Hematopoietic multipotent progenitor cell treated with erythropoietin and hydrocortisone succinate and interleukin-3 and kit ligand, for 17 days (in vitro differentiated cells): ENCODE measurements around the gene COQ5.
"Not testable (repeated sequence)": the region's sequence is repeated elsewhere in the genome, so short reads cannot be mapped to it uniquely, and the experiment has no call there.

Experiments
- DNase-seq: peaks from one replicate; pipeline ENCODE4 v3.0.0-alpha.2; 2015; ENCODE audit warnings: low spot score

Gene COQ5

DNA sequence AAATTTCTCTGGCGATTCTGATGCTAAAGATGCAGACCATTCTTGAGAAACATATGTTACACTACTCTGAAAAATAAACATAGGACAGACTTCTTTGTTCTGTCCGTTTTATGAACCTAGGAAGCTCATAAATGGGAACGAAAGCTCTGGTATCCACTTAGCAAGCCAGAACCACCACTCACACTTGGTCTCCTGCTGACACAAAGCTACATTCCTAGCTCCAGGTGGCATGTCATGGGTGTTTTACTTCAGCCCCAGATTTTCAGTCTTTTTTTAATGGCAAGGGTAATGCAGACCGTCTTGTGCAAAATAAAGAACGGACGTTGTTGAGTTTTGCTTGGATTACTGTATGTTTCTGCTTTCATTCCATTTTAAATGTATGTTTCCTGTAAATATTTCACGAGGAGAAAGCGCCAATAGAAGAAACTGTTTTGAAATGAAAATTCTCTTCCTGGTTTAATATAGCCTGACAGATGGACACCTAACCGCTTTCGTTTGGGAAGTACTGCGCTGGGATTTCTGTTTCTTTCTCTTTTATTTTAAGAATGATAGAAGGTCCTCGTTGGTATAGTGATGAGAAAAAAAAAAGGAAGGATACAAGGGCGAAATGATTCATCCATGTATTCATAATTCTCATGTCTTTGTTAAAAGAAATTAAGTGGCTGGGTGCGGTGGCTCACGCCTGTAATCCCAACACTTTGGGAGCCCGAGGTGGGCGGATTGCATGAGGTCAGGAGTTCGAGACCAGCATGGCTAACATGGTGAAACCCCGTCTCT, 871 bp upstream of the COQ5 start:
- no peak for DNase-seq

DNA sequence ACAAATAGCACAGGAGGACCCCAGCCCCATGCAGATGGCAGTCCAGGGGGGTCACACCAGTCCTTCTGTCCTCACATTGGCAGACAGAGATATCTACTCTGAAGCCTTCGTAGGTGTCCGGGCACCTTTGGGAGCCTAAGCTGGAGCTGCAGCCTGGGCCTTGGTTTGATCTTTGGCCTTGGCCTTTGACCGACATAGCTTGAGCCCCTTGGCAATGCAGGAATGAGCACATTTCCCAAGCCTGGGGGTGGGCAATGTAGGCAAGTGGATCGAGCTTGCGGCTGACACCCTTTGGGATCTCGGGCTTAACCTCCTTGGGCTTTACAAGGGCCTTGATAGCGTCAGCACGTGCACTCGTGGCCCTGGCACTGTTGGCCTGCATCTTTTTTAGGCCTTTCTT, 6.4 kb downstream of the COQ5 start:
- DNase-seq = no peak

DNA sequence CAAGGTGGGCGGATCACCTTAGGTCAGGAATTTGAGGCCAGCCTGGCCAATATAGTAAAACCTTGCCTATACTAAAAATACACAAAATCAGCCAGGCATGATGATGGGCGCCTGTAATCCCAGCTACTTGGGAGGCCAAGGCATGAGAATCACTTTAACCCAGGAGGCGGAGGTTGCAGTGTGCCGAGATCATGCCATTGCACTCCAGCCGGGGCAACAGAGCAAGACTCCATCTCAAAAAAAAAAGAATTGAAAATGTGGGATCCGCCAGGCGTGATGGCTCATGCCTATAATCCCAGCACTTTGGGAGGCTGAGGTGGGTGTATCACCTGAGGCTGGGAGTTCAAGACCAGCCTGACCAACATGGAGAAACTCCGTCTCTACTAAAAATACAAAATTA, 9.6 kb downstream of the COQ5 start:
- not testable (repeated sequence) for DNase-seq

DNA sequence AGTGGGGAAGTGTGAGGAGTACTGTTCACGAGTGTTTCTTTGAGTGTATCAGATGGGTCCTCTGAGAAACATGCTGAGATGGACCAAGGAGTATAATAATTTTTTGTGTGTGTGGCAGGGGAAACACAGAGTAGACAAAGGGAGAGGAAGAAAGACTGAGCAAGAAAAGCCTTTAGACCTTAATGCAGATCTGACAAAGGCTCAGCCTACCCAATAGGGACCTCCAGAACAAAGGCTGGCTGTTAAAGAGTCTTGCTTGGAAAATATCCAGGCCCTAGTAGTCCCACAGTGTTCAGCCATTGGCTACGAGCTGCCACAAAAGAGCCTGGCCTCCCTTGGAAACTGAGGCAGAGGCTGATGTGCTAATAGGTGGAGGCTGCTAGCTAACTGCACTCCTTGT, 13.5 kb downstream of the COQ5 start:
- no peak for DNase-seq

DNA sequence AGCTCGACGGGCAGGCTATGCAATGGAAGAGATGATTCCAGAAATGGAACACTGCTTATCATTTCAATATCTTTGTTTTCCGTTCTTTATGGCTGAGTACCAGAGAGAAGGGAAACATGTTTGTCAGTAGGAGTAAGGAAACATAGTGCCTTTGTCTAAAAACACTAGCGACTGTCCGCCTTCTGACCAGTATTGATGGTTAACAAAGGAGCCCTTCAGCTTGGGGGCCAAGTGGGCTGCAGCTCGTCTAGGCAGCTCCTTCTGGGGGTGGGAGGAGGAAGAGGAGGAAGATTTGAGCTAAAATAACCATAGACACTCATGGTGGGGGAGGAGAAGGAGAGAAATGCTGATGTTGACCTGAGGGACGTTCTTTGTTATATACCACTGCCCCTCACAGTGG, 15.0 kb downstream of the COQ5 start:
- peak; percentile 2 for DNase-seq

DNA sequence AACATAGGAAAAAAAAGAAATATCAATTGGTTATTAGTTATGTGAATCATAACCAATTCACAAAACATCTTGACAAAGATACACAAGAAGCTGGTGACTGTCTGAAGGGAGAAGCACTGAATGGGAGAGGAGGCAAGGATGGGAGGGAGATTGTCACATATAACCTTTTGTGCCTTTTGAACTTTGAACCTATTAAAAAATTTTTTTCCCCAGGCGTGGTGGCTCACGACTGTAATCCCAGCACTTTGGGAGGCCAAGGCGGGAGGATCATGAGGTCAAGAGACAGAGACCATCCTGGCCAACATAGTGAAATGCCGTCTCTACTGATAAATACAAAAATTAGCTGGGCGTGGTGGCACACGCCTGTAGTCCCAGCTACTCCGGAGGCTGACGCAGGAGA, 20.4 kb downstream of the COQ5 start:
- no peak for DNase-seq

DNA sequence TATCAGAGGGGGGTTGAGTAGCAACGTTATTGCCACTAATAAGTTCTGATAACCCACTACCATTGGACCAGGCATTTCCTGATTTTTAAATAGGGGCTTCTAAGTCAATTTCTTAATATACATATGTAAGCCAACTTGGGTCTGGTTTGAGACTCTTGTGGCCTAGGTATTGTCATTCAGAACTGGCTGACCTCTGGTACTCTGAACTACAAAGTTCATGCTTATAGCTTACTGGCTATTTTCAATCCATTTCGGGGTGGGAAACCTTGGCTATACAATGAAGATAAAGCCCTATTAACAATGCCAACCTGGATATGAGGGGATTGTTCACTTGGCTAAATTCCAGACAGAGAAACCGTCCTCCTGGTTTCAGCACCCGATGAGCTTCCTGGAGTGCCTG, 24.4 kb downstream of the COQ5 start:
- DNase-seq = no peak

DNA sequence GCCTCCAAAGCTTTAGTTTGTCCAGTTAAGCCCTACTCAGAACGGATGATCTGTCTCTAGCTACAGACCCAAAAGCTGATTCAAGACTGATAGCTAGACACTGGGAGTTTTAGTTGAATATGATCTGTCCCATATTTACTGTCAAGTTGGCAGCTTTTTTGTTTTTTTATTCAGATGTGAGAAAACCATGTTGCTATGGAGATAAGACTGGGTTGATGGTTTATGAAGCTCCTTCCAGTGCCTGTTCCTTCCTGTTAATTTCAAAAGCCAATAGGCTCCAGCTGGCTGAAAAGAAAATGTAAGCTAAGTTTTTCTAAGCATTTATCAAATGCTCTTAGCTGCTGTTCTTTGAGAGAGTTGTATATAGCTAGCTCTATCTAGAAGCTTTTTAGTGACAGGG, 28.4 kb downstream of the COQ5 start:
- DNase-seq = no peak

DNA sequence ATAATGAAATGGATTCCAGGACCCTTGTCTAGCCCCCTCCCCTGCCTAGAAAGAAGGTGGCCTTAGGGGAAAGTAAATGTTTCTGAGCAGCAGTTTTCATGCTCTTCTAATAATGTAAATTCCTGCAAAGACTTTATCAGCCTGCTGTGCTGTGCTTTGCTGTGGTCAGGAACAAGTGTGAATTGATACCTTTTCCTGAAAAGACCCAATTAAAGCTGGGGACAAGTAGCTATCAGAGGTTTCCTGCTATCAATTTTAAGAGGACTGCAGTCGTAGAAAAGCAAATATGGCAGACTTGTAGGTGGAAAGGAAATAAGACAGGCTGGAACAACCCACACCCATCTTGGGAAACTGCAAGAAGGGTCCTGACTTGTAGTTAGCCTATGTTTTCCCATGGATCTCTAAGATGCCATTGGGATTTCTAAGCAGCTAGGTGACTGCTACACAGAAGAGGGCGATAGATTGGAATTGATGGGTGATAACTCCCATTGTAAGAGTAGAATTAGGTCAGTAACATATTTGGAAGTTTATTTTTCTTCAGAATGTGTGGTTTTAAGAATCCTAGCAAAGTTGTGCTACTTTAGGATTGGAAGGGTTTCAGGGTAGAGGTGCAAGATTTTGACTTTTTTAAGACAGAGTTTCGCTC, 30.0 kb downstream of the COQ5 start:
- DNase-seq = no peak

DNA sequence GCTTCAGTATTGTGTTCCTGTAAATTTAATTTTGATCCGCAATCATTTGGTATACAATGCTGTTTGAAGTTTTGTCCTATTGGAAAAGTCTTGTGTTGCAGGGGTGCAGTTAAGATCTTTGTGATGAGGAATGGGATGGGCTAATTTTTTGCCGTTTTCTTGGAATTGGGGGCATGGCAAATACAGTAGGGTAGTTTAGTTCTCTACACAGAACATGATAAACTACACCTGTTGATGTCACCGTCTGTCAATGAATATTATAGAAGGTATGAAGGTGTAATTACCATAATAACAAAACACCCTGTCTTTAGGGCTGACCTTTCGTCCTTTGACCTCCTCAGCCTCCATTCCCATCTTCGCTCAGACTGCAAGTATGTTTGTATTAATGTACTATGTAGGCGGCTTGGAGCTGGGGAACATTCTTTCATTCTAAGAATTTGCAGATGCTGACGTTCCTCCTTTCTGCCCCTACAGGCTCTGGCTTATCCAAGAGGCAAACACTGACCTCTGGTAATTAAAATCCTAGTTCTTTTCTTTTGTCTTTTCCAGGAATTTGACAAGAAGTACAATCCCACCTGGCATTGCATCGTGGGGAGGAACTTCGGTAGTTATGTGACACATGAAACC, 31.3 kb downstream of the COQ5 start:
- DNase-seq = no peak

DNA sequence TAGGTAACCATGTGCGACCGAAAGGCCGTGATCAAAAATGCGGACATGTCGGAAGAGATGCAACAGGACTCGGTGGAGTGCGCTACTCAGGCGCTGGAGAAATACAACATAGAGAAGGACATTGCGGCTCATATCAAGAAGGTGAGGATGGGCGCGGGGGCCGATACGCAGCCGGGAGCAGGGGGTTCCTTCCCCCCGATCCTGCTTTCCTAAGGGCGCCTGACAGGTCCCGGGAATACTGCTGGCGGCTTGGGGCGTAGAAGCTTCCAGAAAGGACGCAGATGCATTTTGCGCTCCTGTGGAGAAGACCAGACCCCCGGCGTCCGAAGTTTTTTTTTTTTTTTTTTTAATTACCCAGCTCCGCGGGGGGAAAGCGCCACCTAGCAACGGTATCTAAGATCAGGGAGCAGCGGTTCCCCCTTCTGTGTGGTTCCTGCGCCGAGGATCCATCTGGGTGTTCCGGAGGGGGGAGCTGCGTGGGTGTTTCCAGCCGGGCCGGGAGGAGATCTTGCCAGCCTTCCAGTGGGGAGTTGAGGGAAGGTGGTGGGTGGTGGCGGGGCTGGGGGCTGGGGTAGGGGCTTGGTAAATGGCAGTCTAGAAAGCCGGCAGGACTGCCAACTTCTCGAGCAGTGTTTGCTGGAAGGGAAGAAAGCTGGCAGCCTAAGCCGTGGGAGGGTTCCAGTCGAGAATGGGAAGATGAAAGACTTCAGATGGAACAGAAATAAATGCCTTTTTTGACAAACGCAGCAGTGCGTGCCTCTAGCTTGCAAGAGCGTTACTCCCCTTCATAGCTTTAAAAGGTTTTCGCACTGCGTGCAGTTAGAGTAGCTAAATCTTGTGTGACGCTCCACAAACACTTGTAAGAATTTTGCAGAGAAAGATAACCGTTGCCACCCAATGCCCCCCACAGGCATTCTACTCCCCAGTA, 32.3 kb downstream of the COQ5 start:
- peak; percentile 74 for DNase-seq

DNA sequence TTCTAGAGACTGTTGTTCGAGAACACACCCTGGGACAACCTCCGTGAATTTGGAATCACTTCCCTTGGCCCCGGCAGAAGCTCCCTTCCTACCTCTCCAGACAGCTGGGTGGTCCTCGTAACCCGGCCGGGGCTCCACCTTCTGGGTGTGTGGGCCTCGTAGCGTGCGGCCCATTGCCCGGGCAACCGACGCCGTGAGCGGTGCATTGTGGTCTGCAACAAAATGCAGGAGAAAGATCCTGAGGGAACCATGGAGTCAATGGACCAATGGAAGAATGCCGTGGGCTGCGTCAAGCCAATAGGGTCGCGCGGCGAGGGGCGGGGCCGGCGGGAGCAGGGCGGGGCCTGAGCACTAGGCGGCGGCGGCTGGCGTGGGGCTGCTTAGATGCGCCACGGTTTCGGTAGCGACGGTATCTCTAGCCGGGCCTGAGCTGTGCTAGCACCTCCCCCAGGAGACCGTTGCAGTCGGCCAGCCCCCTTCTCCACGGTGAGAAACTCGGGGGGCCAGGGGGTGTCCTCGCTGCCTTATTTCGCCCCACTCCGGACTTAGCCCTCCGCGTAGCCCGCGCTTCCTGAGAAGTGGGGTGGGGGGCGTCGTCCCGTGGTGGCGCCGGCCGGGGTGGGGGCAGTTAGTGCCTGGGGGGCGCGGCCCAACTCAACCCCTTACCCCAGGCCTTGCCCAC, 33.1 kb downstream of the COQ5 start, which contains the start of gene DYNLL1:
DYNLL1 (plus strand) TSS at position 383 of the 682 bp plus-strand sequence. CDS start 309 bp downstream, outside the sequence.
- DNase-seq = peak; percentile 94

DNA sequence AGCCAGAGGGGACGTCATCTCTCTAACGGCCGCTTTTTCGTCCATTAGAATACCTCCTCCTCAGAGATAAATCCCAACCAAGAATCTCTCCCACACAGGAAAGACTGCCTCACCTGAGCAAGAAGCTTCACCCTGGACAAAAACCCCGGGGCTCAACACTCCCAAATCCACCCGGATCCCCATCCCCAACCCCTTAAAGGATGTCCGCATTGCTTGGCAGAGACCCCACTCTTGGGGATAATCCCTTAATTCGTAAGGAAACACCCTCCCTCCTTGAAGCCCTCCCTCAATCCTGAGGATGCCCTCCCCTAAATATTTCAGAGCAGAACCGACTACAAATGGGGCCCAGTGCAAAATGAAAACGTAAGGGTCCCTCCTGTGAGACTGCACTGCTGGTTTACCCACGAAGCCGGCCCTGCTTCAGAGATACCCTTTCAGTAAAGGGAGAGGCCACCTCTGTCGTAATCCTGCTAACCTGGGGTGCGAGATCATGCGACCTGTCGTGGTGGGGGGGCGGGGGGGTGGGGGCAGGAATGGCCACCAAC, 33.7 kb downstream of the COQ5 start:
- DNase-seq = no peak

DNA sequence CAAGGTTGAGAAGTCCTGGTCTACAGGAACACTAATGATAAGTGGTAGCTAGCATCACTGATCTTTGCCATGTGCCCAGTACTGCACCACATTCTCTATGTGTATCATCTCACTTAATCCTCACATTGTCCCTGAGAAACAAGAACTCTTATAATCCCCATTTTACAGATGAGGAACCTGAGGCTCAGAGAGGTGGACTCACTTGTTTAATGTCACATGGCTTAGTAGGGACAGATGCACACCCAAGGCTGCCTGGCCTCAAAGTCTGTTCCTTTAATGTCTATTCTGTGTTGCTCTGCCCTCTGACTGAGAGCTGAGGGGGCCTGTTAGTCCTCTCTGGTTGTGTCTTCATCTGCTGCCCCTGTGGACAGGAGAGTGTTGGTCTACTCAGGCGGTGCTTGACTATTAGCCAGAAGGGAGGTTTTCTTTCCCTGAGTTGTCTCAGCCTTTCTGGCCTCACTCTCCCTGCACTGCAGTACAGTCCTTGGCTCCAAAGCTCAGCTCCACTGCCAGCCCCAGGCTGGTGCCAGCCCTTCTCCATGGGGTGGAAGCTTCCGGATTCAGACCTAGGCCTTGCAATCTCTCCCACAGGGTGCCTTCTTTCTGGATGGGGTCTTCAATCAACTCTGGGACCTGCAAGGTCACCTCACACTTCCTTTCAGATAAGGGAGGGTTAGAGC, 38.0 kb downstream of the COQ5 start:
- DNase-seq = no peak

DNA sequence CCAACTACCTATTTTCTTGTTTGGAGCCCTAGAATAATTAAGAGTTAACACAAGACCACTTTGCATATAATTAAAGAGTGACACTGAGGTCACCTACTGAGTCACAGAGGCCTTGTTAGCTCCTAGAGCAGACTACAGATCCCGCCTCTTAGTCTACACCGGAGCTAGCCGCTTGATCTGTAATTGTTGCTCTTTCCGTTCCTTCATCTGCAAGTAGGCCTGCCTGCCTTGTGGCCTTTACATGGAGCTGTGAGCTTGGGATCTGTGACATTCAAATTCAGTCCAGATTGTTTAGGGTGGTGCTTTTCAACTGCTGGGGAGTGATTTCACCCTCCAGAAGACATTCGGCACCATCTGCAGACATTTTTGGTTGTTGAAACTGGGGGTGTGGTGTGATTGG, 38.6 kb downstream of the COQ5 start:
- no peak for DNase-seq

DNA sequence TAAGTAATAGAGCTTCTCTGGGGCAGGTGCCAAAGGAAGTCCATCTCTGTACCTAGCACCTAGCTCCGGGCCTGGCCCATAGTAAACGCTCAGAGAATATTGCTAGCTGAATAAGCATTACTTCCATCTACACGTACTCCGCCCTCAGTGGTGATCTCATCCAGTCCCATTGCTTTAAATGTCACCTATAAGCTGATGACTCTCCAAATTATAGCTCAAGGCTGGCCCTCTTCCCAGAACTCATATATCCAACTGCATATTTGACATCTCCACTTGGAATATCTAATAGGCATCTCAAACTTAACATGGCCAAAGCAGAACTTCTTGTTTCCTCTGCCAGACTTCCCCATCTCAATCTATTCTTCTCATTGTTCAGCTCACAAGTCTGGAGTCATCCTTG, 39.9 kb downstream of the COQ5 start:
- no peak for DNase-seq

DNA sequence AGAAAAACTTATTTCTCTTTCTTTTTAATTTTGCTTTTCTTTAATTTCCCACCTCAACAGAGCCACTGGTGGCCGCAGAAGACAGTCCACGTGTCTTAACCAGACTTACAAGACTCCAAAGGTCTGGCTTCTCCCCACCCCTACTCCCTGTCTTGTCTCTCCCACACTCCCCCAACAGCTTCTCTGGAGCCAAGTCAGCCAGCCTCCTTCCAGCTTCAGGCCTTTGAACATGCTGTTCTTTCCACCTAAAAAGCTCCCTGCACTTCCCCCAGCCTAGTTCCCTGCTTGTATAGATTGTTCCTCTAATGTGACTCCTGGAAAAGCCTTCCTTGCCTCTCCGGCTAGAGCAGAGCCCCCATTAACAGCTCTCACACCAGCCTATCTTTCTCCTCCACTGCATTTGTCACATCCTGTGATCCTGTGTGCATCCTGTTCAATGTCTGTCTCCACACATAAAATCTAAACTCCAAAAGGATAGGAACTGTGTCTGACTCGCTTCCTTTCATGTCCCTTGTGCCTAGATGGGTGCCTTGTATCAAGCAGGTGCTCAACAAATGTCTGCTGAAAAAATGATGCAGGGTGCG, 40.8 kb downstream of the COQ5 start:
- no peak for DNase-seq

DNA sequence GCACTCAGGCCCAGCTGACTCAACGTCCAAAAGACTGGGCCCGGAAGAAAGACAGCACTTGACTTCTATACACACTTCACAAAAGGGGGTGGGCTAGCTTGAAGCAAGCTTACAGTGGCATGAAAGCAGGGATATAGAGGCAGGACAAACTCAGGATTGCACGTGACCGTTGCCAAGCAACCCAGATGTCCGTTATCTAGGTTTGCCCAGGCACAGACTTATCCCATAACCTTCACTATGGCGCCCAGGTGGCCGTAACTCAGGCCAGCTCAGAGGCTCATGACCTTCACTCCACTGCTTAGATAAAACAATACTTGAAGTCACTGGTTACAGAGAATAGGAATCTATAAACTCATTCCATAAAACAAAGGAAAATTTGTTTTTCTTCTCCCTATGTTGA, 41.4 kb downstream of the COQ5 start:
- DNase-seq = peak; percentile 50

DNA sequence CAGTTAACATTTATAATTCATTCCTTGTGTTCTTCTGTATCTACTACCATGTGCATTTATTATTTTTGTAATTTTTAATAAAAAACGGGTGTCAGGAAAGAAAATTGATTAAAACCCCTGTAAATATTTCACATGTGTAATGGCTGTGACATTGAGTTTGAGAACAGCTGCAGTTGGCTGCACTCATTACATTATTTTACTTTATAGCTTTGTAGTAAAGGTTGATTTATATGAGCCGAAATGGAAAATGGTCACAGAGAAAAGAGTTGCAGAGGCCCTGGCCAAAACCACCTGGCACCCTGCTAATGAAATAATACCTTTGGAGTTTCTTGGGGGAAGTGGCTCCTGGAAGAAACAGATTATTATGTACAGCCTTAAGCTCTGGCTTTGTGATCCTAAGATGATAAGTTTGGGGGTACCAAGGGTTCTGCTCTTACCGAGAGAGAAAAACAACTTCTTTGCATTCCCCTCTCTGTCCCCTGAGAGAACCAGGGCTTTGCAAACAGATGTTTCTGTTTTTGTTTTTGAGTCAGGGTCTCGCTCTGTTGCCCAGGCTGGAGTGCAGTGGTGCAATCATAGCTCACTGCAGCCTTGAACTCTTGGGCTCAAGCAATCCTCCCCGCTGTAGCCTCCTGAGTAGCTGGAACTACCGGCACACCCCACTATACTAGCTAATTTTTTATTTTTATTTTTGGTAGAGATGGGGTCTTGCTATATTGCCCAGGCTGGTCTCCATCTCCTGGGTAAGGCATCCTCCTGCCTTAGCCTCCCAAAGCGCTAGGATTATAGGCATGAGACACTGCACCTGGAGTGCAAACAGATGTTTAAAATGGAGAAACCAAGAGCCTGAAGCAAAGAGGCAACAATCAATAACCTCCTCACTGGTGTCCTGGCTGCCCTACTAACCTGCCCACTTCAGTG, 42.7 kb downstream of the COQ5 start:
- DNase-seq = no peak
